Neural cell (in vitro differentiated cells): ENCODE data around the gene CST6. TPM values are rescaled to one million over a fixed set of nuclear protein-coding genes. Genes with fewer than 3 reads are reported as not detected.

ENCODE experiments used
- H2AFZ ChIP-seq: fragments of 200-600, 300-800 bp; sonication (generic), shearing (Covaris generic); 2 replicates; pipeline ENCODE4 v1.6.0; 2014; ENCODE audit warnings: low read depth, mild to moderate bottlenecking, antibody characterized with exemption, low read length, moderate library complexity
- H3F3A ChIP-seq: fragments of 200-600 bp; shearing (Covaris generic); 2 replicates; pipeline ENCODE4 v1.6.1; 2016; ENCODE audit warnings: mild to moderate bottlenecking, moderate library complexity, mixed read lengths, antibody characterized with exemption, low read length; ENCODE audit not compliant: insufficient read depth, poor library complexity, severe bottlenecking
- H3K27ac ChIP-seq: fragments of 200-600, 300-800 bp; sonication (generic), shearing (Covaris generic); 2 replicates; pipeline ENCODE4 v1.5.1; 2014; ENCODE audit warnings: mild to moderate bottlenecking, low read length, moderate library complexity
- H3K27me3 ChIP-seq: fragments of 300-800, 200-600 bp; sonication (generic), shearing (Covaris generic); 2 replicates; pipeline ENCODE4 v1.6.0; 2014; ENCODE audit warnings: mild to moderate bottlenecking, low read depth, low read length, moderate library complexity; ENCODE audit not compliant: insufficient read depth
- H3K36me3 ChIP-seq: fragments of 300-800, 200-600 bp; sonication (generic), shearing (Covaris generic); 2 replicates; pipeline ENCODE4 v1.5.1; 2014; ENCODE audit warnings: mild to moderate bottlenecking, antibody characterized with exemption, low read length, moderate library complexity; ENCODE audit not compliant: insufficient read depth
- H3K4me2 ChIP-seq: fragments of 300-800, 200-600 bp; sonication (generic), shearing (Covaris generic); 2 replicates; pipeline ENCODE4 v1.6.0; 2014; ENCODE audit warnings: mild to moderate bottlenecking, low read length
- H3K4me3 ChIP-seq: fragments of 300-800, 200-600 bp; sonication (generic), shearing (Covaris generic); 2 replicates; pipeline ENCODE4 v1.5.1; 2014; ENCODE audit warnings: mild to moderate bottlenecking, low read length, moderate library complexity
- H3K79me2 ChIP-seq: fragments of 200-600 bp; shearing (Covaris generic); replicated peaks from 2 replicates; pipeline ENCODE4 v1.6.0; 2014; ENCODE audit warnings: mild to moderate bottlenecking, low read length, moderate library complexity; ENCODE audit not compliant: insufficient read depth
- H3K9ac ChIP-seq: fragments of 300-800, 200-600 bp; sonication (generic), shearing (Covaris generic); 2 replicates; pipeline ENCODE4 v1.6.1; 2016; ENCODE audit warnings: mild to moderate bottlenecking, low read length, mixed read lengths
- H3K9me2 ChIP-seq: fragments of 200-600 bp; shearing (Covaris generic); 2 replicates; pipeline ENCODE4 v1.6.1; 2016; ENCODE audit warnings: mild to moderate bottlenecking, low read length, mixed read lengths; ENCODE audit not compliant: insufficient read depth
- H3K9me3 ChIP-seq: fragments of 200-600, 300-800 bp; sonication (generic), shearing (Covaris generic); 2 replicates; pipeline ENCODE4 v1.6.1; 2016; ENCODE audit warnings: mild to moderate bottlenecking, mixed run types, low read length, moderate library complexity, mixed read lengths
- H4K20me1 ChIP-seq: fragments of 200-600 bp; shearing (Covaris generic); 2 replicates; pipeline ENCODE4 v1.6.1; 2016; ENCODE audit warnings: mild to moderate bottlenecking, mixed run types; ENCODE audit not compliant: insufficient read depth
- CTCF ChIP-seq: fragments of 450-650 bp; IDR thresholded peaks from 2 replicates; pipeline ENCODE4 v1.5.1; 2014; ENCODE audit warnings: antibody characterized with exemption, mild to moderate bottlenecking, moderate library complexity; ENCODE audit not compliant: poor library complexity, severe bottlenecking
- EP300 ChIP-seq: fragments of 450-650 bp; conservative IDR thresholded peaks from 2 replicates; pipeline ENCODE4 v1.6.1; 2014; ENCODE audit warnings: antibody characterized with exemption, mild to moderate bottlenecking, moderate library complexity; ENCODE audit not compliant: poor library complexity, severe bottlenecking
- EZH2 ChIP-seq: fragments of 200-600, 300-800 bp; shearing (Covaris generic), sonication (generic); IDR thresholded peaks from 2 replicates; pipeline ENCODE4 v1.6.1; 2014; ENCODE audit warnings: antibody characterized with exemption, low read length, borderline replicate concordance, mild to moderate bottlenecking; ENCODE audit not compliant: insufficient read depth, poor library complexity, severe bottlenecking
- MXI1 ChIP-seq: fragments of 450-650 bp; conservative IDR thresholded peaks from 2 replicates; pipeline ENCODE4 v1.6.1; 2014; ENCODE audit warnings: antibody characterized with exemption, mild to moderate bottlenecking; ENCODE audit not compliant: poor library complexity, severe bottlenecking
- POLR2AphosphoS5 ChIP-seq: IDR thresholded peaks from 2 replicates; pipeline ENCODE4 v1.6.1; 2012
- RAD21 ChIP-seq: fragments of 450-650 bp; conservative IDR thresholded peaks from 2 replicates; pipeline ENCODE4 v1.6.1; 2014; ENCODE audit warnings: antibody characterized with exemption, mild to moderate bottlenecking, moderate library complexity
- SMC3 ChIP-seq: fragments of 450-650 bp; conservative IDR thresholded peaks from 2 replicates; pipeline ENCODE4 v1.6.1; 2014; ENCODE audit warnings: antibody characterized with exemption, mild to moderate bottlenecking, moderate library complexity; ENCODE audit not compliant: poor library complexity
- TAF1 ChIP-seq: IDR thresholded peaks from 2 replicates; pipeline ENCODE4 v1.6.1; 2012; ENCODE audit warnings: low read depth
- polyA plus RNA-seq: library from polyadenylated mRNA; depleted of rRNA; stranded (reverse); fragments of >200 nt; gene quantifications from 2 replicates; pipeline ENCODE4 v1.2.3, GENCODE V29; 2014
- TF ChIP-seq, protein P1 (sequence below): IDR thresholded peaks from 2 replicates; pipeline ENCODE4 v1.6.1; 2012; ENCODE audit warnings: borderline replicate concordance

CST6 gene
- polyA plus RNA-seq, 1 donor from 2014 or later: not detected

DNA sequence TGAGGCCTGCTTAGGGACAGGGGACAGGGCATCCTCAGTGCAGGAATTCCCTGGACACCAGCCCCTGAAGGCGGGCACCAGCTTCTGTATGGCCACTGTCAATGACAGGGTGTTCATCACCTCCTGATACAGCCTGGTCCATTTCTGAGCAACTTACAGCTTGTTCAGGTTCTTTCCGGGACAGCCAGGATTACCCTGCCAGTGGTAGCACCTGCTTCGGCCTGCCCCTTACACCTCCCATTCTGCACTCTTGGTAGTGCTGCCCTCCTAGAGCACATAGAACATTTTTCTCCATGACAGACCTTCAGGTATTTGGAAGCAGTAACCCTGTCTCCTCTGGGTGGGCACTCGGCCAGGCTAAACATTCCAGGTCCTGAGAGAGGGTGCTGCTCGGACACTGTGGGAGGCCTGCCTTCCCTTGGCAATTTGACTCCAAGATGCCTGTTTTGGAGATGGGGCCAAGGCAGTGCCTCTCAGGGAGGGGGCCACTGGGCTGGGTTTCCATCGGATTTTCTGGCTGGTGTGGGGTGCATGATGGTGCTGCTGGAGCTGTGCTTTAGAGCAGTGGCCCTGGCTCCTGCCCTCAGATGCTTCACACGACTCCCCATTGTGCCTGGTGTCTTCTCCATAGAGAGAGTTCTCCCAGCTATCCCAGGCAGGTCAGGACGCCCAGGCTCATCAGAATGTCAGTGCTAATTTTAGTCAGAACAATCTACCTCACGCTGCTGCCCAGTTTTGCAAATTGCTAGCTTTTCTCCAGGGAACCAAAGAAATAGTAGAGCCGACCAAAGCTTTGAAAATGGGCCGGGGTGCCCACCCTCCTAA, 35.9 kb downstream of the CST6 start:
- Histone ChIP-seq H3K36me3 (no peaks in the 10 kb centered on the region), H3K79me2 (peaks cover 9% of the 10 kb centered on the region), H3K4me3 (peak overlapping the region; percentile 77), H3K9ac (peak overlapping the region; percentile 80), H3K4me2 (peak overlapping the region; percentile 62), H3K27me3 (no peaks in the 10 kb centered on the region), H3K9me2 (no peaks in the 10 kb centered on the region), H3F3A (peaks cover 5% of the 10 kb centered on the region), H2AFZ (no peak overlapping the region), H3K9me3 (no peaks in the 10 kb centered on the region), H3K27ac (no peak overlapping the region), H4K20me1 (no peaks in the 10 kb centered on the region)
- TF ChIP-seq MXI1 (no peak), CTCF (no peak), EZH2 (no peak)

GRCh38 chr11:66048547-66049323, 36.9 kb downstream of the CST6 start, which contains the start of gene GAL3ST3:
GAL3ST3 (minus strand) TSS chr11:66049161; CDS start chr11:66045415, 3,746 bp downstream.
- Histone ChIP-seq H3K79me2 (peaks cover 19% of the 10 kb centered on the region), H4K20me1 (no peaks in the 10 kb centered on the region), H3K36me3 (no peaks in the 10 kb centered on the region), H2AFZ (peak within 1 kb of the TSS; percentile 65), H3K9ac (peak within 1 kb of the TSS; percentile 80), H3K4me2 (peak within 1 kb of the TSS; percentile 62), H3K9me2 (no peaks in the 10 kb centered on the region), H3K4me3 (peak within 1 kb of the TSS; percentile 77), H3K27me3 (no peaks in the 10 kb centered on the region), H3F3A (peaks cover 5% of the 10 kb centered on the region), H3K9me3 (no peaks in the 10 kb centered on the region), H3K27ac (peak within 1 kb of the TSS; percentile 39)
- TF ChIP-seq MXI1 (no peak), RAD21 (no peak), CTCF (no peak), EP300 (no peak), POLR2AphosphoS5 (no peak), EZH2 (no peak), SMC3 (no peak), TAF1 (no peak)
- TF ChIP-seq, protein P1, sequence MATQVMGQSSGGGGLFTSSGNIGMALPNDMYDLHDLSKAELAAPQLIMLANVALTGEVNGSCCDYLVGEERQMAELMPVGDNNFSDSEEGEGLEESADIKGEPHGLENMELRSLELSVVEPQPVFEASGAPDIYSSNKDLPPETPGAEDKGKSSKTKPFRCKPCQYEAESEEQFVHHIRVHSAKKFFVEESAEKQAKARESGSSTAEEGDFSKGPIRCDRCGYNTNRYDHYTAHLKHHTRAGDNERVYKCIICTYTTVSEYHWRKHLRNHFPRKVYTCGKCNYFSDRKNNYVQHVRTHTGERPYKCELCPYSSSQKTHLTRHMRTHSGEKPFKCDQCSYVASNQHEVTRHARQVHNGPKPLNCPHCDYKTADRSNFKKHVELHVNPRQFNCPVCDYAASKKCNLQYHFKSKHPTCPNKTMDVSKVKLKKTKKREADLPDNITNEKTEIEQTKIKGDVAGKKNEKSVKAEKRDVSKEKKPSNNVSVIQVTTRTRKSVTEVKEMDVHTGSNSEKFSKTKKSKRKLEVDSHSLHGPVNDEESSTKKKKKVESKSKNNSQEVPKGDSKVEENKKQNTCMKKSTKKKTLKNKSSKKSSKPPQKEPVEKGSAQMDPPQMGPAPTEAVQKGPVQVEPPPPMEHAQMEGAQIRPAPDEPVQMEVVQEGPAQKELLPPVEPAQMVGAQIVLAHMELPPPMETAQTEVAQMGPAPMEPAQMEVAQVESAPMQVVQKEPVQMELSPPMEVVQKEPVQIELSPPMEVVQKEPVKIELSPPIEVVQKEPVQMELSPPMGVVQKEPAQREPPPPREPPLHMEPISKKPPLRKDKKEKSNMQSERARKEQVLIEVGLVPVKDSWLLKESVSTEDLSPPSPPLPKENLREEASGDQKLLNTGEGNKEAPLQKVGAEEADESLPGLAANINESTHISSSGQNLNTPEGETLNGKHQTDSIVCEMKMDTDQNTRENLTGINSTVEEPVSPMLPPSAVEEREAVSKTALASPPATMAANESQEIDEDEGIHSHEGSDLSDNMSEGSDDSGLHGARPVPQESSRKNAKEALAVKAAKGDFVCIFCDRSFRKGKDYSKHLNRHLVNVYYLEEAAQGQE: no peak
